Measurements from ENCODE around the gene HDAC4. TPM values are rescaled to one million over a fixed set of nuclear protein-coding genes. Genes with fewer than 3 reads are reported as not detected.

The HDAC4 gene
- total RNA-seq, 1 experiment from 2014 or later, result 5.5 TPM

DNA sequence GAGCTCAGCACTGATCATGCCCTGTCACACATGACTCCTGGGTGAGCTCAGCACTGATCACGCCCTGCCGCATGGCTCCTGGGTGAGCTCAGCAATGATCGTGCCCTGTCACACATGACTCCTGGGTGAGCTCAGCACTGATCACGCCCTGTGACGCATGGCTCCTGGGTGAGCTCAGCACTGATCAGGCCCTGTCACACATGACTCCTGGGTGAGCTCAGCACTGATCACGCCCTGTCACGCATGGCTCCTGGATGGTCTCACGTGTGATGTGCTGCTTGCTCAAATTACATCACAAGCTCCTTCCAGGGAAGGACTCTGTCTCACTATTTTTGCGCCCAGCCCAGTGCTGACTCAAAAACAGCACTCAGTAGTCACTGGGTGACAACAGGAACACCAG lies 258.0 kb downstream of the HDAC4 start:
- no peak for DNase-seq (ENCODE audit: low read depth)

DNA sequence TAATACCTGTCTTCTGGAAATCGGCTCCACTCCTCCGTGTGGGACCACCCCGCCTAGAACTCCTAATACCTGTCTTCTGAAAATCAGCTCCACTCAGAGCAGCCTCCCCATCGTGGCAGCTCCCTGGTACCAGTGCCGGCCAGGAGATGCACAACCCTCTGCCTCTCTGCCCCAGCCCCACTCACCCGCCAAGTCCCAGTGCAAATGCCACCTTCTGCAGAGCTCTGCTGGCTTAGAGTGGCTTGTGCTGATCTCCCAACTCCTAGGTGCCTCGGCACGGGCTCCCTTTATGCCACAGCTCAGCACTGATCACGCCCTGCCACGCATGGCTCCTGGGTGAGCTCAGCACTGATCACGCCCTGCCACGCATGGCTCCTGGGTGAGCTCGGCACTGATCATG lies 258.5 kb downstream of the HDAC4 start:
- DNase-seq (ENCODE audit: low read depth), result no peak

DNA sequence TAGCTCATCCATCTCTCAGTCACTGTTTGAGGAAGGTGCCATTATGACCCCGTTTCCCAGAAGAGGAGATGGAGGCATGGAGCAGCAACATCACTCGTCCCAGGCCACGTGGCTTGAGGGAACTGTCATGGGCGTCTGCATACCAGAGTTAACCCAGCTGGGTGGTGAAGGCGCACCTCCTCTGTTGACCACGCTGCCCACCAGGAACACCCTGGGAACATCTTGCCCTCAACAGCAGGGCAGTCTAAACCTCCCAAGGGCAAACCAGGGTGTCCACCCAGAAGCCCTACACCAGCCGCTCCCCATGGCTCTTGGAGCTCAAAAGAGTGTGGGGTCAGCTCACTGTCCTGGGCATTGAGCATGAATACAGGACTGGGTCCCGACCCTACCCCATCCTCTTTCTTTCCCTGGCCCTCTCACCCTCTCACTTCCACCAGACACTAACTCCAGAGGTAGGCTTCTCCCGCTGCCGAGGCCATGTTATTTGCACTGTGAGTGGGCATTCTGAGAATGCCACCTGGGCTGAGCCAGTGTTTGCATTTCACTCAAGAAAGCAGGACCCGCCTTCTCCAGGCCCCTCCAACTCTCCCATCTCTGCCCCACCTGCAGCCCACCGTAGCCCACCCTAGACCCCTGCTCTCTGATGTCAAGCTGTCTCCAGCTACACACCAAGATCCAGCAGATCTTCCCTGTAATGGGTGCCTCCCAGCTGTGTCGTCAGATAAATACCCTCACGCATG lies 259.6 kb downstream of the HDAC4 start:
- no peak for DNase-seq (ENCODE audit: low read depth)

DNA sequence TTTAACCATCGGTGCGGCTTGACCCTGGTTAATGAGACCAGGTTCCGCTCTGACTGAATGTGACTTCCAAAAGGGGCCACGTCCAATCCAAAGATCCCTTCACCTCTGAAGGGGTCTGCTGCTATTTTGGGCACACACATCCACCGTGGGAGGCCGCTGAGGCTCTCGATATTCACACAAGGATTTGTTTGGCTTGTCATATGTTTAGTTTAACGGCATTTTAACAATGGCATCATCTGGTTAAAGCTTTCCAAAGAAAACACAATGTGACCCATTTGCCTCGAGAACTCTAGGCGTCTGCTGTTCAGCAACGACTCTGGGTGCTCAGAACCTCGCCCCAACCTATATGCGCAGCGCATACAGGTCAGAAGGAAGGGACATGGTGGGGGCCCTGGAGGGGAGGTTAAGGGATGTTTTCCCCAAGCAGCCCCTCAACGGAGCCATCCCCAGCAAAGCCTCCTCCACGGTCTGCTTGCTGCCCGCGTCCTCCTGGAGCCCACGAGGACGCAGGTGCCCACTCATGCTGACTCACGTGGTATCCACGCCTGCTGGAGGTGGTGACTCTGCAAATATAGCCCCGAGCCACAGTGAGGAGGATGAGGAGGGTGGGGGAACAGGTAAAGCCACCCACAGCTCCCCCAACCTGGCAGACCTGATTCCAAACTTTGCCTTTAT lies 260.3 kb downstream of the HDAC4 start:
- DNase-seq (ENCODE audit: low read depth), result no peak

DNA sequence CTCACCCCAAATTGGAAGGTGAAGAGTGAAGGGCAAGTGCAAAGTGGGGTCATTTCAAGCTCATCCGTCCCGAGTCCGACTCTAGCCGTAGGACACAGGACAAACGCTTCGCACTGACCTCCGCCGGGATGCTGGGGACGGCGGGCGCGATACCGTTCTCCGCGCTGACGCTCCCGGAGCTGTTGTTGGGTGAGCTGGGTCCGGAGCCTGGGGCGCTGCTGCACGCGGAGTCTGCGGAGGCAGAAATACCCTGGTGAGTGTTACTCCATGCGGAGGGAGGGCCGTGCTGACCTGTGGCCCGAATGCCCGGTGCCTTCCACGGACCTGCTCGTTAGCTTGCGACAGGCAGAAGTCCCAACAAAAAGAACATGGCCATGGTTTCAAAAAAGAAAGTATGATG lies 261.3 kb downstream of the HDAC4 start:
- no peak for DNase-seq (ENCODE audit: low read depth)

DNA sequence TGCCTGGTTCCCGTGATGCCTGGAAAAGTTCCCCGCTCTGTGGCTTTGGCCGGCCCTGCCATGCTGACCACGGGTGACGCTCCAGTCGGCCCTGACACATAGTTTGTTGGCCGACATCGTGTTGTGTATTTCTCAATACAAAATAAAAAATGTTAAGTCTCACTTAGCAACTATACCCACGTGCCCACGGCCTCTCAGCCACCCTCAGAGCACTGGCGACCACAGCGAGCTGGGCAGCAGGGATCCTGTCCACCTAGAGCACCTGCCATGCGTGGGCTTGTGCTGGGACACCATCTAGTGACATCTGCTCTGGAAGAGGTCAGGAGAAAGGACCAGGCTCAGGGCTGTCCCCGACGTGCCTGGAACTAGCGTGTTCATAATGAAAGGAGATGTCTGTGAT lies 261.7 kb downstream of the HDAC4 start:
- DNase-seq (ENCODE audit: low read depth), result no peak

DNA sequence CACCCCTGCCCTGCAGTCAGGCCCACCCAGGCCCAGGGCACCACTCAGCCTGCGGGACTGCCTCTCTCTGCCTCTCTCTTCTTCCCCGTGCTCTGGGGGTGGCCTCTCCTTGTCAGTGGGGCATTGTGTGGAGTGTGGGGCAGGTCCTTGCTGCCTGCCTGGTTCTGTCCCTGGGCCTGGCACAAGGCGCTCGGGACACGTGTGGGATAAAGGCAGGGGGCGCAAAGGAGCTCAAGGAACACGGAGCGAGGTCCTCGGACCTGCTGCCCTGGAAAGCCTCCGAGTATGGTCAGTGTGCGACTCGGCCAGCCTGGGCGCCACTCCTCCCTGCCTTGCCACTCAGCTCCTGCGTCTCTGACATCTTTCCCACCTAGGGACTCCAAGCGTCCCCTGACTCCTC lies 262.2 kb downstream of the HDAC4 start:
- no peak for DNase-seq (ENCODE audit: low read depth)

DNA sequence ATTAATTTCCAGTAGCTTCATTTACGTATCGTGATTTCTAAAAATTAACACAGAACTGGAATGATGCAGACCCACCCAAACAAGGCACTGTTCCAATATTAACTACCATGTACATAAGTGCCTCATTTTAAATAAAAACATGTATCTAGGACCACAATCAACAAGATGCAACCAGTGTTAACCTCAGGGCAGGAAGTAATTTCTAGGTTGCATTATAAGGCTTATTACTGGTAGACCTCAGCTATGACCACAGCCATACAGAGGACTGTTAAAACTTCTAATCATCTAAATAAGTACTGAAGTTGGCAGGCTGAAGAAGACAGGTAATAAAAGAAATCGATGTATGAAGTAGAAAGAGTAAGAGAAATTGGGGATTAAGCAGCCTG lies 262.9 kb downstream of the HDAC4 start:
- DNase-seq (ENCODE audit: low read depth), result no peak

DNA sequence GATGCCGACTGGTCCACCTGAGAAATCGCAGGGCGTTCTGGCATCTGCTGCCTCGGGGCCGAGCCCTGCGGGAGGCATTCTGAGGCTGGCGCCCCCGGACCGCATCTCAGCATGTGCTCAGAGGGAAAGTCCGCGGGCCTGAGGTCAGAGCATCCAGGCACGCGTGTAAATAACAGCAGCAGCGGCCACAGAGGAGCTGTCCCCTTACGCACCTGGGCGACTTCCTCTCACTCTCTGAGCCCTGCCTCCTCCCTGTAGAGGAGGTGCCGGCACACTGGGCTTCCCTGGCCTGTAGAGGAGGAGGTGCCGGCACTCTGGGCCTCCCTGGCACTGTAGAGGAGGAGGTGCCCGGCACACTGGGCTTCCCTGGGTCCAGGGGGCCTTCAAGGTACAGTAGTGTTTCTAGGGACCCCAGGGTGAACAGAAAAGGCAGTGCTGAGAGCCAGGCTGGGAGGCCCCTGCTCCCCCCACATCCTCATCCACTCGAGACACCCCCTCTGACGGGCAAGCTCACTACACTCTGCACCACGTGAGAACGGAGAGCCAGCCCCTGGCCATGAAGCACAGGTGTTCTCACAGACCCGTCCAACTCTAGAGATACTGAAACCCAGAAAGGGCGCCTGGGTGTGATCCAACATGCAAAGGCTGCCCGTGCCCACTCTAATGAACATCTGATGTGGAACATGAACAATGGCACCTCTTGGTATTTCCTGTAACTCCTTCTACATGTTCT lies 263.5 kb downstream of the HDAC4 start:
- no peak for DNase-seq (ENCODE audit: low read depth)

DNA sequence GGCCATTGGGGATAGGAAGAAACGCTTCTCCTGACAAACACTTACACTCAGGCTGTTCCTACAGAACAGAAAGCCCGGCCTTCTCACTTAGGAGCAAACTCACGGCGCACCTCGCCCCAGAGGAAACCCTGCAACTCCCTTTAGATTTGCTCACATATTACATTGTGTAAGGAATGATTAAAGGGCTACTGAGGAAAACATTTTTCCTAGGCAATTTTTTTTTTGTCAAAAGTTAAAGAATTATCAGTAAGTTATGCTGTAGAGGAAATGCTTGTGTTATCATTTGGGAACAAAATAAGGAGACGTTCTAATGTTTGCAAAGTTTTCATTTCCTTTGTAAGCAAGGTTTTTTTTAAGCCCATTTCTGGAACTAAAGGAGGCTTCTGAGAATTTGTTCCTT lies 264.1 kb downstream of the HDAC4 start:
- no peak for DNase-seq (ENCODE audit: low read depth)

DNA sequence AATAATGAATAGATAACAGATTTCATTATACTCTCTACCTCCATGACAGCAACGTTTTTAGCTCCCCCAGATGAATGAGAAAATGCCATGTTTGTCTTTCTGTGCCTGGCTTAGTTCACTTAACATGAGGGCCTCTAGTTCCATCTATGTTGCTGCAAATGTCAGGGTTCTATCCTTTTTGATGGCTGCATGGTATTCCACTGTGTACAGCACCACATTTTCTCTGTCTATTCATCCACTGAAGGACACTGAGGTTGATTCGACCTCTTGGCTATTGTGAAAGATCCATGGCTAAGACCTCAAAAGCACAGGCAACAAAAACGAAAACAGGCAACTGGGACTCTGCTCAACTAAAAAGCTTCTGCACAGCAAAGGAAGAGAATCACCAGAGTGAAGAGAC lies 264.6 kb downstream of the HDAC4 start:
- no peak for DNase-seq (ENCODE audit: low read depth)

DNA sequence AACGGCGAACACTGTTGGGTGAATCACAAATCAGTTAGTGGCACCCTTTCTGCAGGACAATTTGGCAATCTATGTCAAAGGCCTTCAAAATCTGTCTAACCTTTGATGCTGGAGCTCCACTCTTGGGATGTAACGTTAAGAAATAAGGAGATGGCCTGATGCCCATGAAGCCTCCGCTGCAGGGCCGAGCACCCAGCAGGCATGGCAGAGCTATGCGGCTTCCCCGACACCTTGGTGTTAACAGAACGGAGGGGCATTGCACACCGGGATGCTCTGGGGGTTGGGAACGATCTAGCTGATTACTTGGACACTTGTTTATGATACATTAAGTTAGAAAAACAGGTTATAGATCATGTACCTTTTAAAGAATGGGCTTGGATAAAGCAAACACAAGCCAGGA lies 265.3 kb downstream of the HDAC4 start:
- no peak for DNase-seq (ENCODE audit: low read depth)

DNA sequence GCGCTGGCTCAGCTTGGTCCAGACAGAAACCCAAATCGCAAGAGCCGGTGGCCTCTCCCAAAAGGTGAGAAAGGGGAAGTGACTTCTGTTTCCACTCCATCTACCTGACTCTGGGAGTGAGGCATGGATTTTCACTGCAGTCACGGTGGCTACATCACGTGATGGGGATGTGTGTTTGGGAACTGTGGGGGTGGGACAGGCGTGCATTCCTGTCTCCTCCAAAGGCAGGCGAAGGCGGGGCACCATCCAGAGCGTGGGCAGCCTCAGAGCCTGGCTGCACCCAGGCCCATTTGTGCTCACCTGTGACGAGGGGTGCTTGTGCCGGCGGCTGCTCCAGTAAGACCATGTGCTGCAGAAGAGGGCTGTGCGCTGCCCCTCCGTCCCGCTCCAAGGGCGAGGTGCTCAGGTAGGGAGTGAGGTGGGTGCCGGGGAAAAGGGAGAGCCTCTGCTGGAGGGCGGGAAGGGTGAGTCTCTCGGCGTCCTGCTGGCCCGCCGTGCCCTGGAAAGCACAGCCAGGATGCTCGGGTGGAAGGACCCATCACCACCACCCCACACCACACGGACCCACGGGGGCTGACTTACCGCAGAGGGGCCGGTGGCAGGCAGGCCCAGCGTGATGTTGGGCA lies 266.8 kb downstream of the HDAC4 start:
- DNase-seq (ENCODE audit: low read depth), result no peak

DNA sequence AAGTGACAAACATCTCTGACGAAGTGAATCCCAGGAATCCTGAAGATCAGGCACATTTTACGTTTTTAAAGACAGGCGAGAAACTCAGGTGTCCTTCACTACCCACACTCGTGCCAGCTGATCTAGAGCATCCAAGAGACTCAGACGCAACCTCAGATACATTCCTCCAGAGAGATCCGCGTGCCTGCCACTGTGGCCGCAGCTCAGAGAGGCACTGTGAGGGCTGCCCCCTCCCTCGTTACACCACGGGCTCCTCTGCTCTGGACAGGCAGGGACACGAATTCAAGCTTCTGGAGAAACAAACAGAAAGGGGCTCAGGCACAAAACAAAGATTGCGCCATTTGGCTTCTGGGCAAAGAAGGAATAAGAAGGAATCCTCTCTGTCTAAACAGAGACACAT lies 268.0 kb downstream of the HDAC4 start:
- no peak for DNase-seq (ENCODE audit: low read depth)

DNA sequence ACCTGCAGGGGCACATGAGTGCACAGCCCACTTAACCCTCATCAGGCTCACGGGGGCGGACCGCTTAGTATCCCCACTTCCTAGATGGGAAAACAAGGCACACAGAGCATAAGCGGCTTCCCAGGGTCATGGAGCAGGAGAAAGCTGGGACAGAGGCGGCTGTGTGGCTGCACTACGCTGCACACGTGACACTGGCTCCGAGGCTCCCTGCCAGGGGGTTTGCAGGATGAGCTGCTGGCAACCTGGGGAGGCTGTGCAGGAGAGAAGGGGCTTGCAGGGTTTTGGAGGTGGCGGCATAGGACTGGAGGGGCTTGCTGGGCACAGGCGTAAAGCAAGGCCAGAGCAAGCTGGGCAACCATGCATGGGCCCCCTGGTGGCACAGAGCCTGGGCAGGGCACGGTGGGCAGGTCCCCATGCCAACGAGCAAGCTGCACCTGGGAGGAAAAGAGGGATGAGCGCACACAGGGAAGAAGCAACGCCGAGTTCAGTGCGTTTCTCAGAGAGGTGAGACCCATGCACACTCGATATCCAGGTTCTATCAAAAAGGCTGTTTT lies 268.6 kb downstream of the HDAC4 start:
- no peak for DNase-seq (ENCODE audit: low read depth)

DNA sequence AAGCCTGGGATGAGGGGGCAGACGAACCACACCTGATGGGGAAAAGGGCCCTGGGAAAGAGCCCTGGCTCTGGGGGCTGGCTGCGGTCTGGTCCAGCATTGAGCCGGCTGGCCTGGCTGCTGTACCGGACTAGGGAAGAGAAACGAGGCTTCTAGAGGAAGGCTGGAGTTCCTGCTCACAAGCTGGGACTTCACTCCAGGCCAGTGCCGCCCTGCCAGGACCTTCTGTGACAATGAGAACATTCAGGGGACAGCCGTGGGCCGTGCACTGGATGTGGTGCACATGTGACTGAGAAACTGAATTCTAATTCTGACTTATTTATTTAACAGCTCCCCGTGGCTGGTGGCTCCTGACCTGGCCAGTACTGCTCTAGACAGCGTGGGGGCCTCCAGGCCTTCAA lies 269.3 kb downstream of the HDAC4 start:
- DNase-seq (ENCODE audit: low read depth), result no peak

DNA sequence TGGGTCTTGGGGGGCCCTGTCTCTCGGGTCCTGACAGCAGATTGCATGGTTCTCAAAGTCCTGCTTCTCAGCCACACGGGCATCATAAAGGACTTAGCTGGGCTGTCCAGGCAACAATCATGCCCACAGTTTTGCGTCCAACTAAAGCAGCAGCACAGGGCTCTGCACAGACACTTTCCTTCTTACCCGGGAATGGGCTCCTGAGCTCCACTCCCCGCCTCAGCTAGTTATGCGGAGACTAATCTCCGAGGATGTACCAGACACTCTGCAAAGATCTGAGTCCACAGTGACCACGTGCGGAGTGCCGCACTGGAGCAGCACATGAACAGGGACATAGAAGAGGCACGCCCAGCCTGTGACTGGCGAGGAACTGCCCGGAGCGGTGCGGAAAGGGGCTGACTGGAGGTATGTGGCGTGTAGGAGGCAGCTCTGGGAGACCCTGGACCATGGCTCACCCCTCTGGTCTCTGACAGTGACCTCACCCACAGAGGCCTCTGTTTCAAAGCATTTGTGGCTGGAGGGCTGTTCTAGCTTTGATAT lies 270.0 kb downstream of the HDAC4 start:
- DNase-seq (ENCODE audit: low read depth), result no peak

DNA sequence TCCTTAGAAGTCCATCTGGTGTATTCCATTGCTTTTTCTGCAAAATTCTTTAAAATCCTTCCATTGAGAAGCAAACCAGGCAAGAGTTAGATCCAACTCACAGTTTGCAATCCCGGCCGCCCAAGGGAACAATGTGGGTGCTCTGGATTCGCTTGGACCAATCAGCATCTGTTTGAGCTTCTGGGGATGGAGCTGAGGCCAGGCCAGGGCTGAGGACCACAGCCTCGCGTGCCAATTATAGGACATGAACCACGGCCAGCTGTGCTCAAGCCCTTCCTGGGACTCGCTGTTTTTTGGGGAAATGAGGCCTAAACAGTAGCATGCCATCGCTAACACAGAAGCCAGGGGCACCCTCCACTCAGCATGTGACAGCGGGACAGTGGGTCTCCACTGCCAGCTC lies 270.8 kb downstream of the HDAC4 start:
- no peak for DNase-seq (ENCODE audit: low read depth)

DNA sequence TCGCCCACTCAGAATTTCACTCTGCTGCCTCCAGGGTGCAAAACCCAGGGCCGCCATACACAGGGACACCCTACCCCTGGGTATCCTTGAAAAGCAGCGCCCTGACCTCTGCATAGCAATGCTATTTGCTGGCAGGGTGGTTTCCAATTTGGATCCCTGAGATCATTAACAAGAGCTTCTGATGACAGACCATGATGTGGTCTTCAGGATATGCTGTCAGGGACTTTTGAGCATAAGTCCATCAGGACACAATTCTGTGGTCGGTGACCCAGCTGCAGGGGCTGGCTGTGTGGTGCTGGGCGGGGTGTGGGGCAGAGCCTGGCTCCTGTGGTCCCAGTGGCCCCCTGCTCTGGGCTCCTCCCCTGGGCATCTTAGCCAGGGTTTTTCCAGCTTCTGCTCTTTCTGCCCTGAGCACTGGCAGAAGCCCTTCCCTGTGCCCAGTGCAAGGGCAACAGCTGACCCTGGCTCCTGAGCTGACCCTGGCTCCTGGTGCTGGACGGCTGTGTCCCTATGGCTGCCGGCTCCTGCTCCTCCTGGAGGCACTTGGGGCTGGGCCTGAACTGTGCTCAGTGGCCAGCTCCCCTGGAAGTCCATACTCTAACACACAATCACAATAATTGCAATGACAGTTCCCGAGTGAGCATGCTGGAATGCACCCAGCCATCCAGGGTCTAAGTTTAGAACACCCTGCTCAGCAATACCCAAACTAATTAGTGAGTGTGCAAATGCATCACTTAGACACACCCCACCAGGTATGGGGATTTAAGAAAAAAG lies 271.5 kb downstream of the HDAC4 start:
- DNase-seq (ENCODE audit: low read depth), result no peak

DNA sequence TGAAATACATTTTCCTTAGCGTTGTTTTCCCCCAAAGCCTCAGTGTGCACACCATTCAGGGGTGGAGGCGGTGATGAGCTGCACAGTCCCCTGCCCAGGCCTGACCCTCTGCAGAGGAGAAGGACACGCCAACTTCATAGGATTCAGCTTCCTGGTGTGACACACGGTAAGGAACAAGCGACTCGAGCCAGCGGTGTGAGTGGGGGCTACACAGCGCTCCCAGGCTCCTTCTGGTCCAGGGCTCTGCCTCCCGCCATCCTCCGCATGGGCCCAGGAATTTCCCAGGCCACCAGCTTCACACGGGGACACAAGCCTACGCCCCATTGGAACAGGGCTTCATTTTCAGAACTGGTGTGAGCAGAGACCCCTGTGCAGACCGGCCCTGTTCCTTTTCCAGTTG lies 272.1 kb downstream of the HDAC4 start:
- no peak for DNase-seq (ENCODE audit: low read depth)

DNA sequence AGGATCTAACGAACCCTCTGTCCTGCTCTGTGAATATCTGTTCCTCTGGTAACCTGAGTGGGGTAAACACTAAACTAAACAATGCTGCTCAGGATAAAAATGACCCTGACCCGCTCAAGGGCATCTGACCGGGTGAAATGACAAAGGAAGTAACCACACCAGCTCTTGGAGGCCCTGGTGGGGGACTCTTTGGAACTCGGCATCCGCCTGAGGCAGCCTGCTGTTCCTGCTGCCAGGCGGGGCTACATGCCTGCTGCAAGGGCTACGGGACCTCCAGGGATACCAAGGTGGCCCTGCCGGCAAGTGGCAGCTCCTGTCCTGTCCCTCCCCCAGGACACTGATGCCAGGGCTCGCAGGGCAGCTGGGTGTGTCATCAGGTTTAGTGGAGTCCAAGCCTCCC lies 273.3 kb downstream of the HDAC4 start:
- DNase-seq (ENCODE audit: low read depth), result no peak

Data from Daoy (cell line).